Hippocampal formation (tissue), 2 donors: Measurements from ENCODE around the gene AADAC.
A peak's percentile ranks its signal among the peaks of the same experiment; 100 is the strongest.
"Not testable (repeated sequence)": the region's sequence is repeated elsewhere in the genome, so short reads cannot be mapped to it uniquely, and the experiment has no call there.

Experiments
- DNase-seq, 2 donors: peaks; one replicate each; lab custom pipeline; 2025; lab: John Stamatoyannopoulos, UW

AADAC gene

DNA sequence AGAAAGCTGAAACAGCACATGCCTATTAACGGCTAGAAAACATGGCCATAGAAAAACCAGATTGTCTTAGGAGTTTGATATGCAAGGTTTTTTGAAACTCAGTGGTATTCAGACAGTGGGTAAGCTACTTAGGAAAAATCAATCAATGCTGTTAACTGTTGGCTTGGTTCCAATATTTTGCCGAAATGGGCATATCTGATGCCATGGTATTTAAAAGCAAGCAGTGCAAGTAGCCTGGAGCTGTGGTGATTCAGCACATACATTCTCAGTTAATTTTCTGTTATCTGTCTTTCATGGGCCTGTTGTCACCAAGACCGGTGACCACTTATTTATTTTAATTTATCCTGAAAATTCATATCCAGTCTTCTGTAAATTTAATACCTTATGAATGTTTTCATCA is 42.2 kb downstream of the AADAC start:
- no peak for DNase-seq

- DNase-seq: no peak
Observed at GRCh38 chr3:151856641-151857040, 42.7 kb downstream of the AADAC start.

DNA sequence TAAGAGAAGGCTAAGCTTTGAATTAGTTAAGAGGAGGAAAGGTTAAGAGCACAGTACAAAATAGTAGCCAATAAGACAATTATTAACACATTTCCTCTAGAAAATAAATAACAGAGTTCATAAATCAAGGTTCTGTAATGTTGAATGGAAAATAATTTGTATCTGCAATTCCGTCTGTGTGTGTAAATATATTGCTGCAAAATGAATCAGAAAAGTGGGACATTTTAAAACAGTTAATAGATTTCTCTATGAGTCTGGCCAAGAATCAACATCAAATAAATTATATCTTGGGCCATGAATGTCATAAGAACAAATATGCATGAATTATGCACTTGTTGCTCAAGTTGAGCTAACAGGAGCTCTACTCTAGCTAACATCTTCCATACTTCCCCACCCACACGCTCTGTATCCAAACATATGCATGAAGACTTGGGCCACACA is 45.3 kb downstream of the AADAC start:
- DNase-seq: no peak

DNA sequence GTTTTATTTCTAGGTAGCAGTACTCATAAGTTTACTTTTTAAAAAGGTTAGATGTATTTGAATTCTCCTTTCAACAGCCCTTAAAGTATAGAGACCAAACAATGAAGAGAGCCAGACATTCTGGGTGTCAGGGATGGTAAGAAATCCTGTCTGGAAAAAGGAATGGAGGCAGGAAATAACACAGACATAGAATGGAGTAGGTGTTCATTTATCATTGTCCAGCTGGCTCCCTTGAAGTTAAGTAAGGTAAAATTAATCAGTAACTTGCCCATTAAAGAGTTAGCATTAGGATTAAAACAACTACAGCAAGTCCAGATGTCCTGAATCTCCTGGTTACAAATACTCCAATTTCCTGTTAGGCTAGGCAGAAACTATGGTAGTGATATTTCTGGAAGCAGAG is 46.0 kb downstream of the AADAC start:
- no peak for DNase-seq

- DNase-seq: no peak
Observed at GRCh38 chr3:151863611-151864010, 49.7 kb downstream of the AADAC start.

DNA sequence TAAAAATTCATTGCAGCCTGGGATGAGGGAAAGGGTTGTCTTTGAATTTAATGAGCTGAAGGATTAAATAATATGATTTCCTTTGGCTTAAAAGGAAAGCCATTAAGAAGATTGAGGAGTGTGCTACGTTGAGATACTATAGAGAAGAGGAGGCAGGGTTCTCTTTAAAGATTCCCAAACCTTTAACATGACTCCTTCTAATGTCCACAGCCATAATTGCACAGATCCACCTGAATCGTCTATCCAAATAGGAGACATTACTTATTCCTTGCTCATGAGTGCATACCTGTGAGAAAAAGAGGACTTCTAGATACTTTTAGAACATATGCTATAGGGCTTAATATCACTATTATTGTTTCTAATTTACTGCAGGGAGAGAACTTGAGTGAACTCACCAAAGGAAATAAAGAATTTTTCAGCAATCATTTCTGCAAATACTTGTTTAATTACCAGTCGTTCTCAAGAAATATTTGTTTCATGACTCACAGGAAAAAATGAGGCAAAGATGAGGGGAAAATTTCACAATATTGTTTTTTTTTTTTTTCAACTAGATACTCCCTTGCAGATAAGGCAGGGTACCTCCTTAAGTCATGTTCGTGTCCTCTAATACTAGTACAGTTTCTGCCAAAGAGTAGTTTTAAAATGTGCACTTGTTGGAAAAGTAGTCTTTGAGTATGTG is 50.6 kb downstream of the AADAC start:
- no peak for DNase-seq

DNA sequence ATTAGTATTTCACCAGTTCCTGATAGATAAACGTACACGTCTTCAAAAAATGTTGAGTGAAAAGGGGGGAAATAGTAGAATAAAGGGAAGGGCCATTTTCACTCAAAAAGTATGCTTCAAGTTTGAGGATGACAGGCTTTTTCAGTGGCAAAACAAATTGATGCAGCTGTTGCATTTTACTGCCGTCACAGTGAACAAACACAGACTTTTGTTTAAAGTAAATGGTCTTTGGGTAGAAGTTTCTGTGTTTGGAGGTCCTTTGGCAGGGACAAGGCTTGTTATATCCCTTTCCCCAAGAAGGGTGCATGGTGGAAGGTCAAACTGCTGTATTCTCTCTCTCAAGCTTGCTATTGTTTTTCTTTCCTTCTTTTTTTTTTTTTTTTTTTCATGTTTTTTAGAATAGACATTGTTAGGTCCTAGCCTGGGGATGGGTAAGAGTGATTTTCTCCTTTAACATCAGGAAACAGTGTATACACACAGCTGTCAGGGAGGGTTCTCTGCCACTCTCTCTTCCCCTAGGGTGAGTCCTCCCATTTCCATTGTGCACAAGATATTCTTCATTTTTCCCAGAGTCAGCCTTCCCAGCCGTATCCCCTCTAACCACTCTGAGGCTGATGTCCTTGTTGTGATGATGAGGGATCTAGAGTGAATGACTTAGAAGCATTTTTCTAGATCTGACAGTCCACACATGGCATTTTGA is 52.9 kb downstream of the AADAC start:
- no peak for DNase-seq

DNA sequence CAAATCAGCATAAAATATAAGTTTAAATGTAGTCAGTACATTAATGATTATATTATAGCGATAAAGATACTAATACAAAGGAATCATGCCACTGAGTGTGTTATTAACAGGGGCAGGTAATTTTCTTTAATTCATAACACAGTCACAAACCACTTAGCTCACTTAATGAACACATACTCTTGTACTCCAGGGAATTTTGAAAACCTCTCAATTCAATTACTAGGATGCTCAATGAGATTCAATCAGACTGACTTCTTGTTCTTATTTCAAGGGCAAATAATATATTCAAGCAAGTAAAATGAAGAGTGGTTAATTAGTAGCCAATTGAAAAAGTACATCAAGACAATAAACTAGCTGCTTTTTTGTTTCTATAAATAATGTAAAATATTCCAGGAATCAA is 53.8 kb downstream of the AADAC start:
- DNase-seq: no peak

DNA sequence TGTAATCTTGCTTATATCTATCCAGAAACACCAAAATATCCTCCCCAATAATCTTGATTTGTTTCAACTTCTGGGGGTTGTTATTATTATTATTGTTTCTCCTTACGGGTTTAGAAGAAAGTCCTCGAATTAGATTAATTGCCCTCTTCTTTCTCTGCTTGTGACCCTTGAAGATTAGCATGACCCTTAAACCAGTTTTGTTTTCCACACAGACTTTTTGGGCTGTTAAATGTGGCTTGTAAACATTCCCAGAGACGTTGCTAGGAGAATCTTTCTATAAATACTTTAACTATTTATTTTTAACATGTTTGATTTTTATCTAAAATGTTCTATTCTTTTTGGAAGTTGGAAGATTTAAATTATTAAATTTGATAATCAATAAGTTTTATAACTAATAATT is 55.3 kb downstream of the AADAC start:
- no peak for DNase-seq

DNA sequence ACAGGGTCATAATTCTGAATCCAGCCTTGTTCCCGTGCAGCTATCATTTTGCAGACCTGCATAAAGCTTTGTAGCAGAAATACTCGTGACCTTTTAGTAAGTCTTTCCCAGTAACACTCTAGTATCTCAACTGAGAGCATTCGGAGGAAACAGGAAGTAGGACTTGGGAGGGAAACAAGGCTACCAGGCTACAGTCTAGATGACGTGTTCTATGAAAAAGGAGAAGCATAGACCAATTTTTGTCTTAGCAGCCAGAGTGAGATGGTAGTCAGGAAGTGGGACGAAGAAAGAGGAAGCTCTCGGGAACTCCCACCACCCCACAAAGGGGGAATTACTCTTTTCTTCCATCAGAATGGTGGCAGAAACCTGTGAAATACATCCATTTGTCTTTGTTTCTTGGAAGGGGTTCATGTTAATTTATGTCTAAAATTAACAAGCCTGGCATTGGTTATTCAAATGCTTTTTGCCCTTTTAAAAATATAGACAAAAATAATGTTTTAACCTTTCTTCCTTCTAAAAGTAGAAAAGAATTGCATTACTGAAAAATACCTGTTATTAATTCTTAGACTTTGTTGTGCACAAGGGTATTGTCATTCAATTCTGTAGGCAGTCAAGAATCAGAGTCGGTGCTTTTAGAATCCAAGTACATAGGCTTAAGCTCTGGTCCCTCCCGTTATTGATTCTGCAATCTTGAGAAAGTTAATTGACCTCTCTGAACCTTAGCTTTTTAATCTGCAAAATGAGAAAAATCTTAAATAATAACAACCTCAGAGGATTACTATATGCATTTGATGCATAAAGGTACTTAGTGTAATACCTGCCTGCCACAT is 57.9 kb downstream of the AADAC start:
- DNase-seq: peak in 1 of 2 donors; percentile 40

DNA sequence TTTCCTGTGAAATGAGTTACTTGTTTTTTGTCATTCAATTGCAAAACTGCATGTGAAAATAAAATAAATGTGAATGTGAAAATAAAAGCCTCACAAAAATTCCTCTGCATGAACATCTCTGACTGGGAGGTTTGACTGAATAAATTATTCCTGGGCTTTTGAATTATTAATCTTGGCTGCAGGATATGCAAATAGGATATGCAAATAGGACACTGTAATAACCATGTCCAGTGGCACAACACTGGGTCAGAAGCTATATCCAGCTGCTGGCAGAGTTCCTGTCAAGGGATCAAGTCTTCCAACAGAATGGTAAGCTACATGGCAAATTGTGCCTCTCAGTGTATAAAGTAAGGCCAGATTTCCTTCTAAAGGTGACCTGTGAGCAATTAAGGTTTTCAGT is 59.5 kb downstream of the AADAC start, which contains the start of gene SUCNR1:
Gene SUCNR1 (plus strand): TSS at position 246 of the 400 bp plus-strand sequence. CDS start 6,250 bp downstream, outside the sequence.
- DNase-seq: no peak

GRCh38 chr3:151874079-151874478 is 60.2 kb downstream of the AADAC start:
- not testable (repeated sequence) for DNase-seq

- DNase-seq: no peak
Observed at GRCh38 chr3:151875759-151876158, 61.8 kb downstream of the AADAC start.

DNA sequence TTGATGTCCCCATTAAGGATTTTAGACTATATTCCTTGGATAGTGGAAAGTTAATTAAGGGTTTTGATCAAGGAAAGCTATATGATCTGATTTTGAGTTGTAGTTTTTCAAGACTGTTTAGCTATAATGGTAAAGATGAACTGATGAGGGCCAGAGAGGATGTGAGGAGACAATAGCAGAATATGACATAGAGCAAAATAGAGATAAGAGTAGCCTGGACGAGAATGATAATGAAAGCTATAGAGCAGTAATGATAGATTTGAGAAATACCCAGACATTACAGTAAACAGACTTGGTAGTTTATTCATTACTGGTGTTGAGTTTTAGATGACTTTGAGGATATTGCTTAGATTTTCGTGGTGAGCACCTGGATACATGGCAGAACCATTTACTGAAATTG is 63.4 kb downstream of the AADAC start:
- no peak for DNase-seq
